ENCODE results near the gene COLEC11.

DNA sequence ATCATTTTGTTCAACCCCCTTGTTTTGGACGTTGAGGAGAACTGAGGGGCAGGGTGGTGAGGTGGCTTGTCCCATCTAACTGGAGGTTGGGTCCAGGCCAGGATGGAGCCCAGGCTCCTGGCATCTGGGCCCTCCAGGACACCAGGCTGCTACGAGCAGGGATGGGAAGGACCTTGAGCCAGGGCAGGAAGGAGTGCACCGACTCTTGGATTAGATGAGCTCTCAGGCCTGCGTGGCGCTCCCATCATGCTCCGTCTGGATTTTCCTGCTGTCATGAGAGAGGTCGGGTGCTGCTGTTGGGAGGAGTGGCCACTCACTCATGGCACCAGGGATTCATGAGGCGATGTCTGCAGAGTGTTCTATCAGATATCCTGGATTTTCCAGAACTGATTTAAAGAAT lies 44.7 kb downstream of the COLEC11 start:
- TF ChIP-seq, protein P1, sequence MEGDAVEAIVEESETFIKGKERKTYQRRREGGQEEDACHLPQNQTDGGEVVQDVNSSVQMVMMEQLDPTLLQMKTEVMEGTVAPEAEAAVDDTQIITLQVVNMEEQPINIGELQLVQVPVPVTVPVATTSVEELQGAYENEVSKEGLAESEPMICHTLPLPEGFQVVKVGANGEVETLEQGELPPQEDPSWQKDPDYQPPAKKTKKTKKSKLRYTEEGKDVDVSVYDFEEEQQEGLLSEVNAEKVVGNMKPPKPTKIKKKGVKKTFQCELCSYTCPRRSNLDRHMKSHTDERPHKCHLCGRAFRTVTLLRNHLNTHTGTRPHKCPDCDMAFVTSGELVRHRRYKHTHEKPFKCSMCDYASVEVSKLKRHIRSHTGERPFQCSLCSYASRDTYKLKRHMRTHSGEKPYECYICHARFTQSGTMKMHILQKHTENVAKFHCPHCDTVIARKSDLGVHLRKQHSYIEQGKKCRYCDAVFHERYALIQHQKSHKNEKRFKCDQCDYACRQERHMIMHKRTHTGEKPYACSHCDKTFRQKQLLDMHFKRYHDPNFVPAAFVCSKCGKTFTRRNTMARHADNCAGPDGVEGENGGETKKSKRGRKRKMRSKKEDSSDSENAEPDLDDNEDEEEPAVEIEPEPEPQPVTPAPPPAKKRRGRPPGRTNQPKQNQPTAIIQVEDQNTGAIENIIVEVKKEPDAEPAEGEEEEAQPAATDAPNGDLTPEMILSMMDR (conservative IDR thresholded peaks at IDR 0.05): no peak
- no peak for TF ChIP-seq ZFX (IDR thresholded peaks at IDR 0.05)

Measured in C4-2B (cell line).